ENCODE data around the gene EXOC4. TPM values are rescaled to one million over a fixed set of nuclear protein-coding genes. Genes with fewer than 3 reads are reported as not detected.

The EXOC4 gene
- total RNA-seq, 1 donor from 2014 or later: 145 TPM

GRCh38 chr7:133429371-133429770, 176.5 kb downstream of the EXOC4 start:
- DNase-seq (ENCODE audit: low spot score, unreplicated experiment): no peak
- H3K4me3 Mint-ChIP-seq (ENCODE audit: low read depth): no peak overlapping the region
- H3K27me3 Mint-ChIP-seq: no peaks in the 10 kb centered on the region
- no peak for TF ChIP-seq CTCF (IDR thresholded peaks at IDR 0.05; ENCODE audit: unreplicated experiment)
- peaks cover 15% of the 10 kb centered on the region for H3K36me3 Mint-ChIP-seq (ENCODE audit: insufficient read depth)
- peaks cover 9% of the 10 kb centered on the region for H3K4me1 Mint-ChIP-seq (ENCODE audit: low read depth)
- H3K9me3 Mint-ChIP-seq (ENCODE audit: low read depth): peaks cover 7% of the 10 kb centered on the region
- H3K27ac Mint-ChIP-seq: no peak overlapping the region

GRCh38 chr7:133431134-133431724, 178.4 kb downstream of the EXOC4 start:
- TF ChIP-seq CTCF (IDR thresholded peaks at IDR 0.05; ENCODE audit: unreplicated experiment): no peak
- no peak overlapping the region for H3K4me3 Mint-ChIP-seq (ENCODE audit: low read depth)
- no peaks in the 10 kb centered on the region for H3K27me3 Mint-ChIP-seq
- DNase-seq (ENCODE audit: low spot score, unreplicated experiment): no peak
- peaks cover 9% of the 10 kb centered on the region for H3K4me1 Mint-ChIP-seq (ENCODE audit: low read depth)
- no peaks in the 10 kb centered on the region for H3K9me3 Mint-ChIP-seq (ENCODE audit: low read depth)
- H3K27ac Mint-ChIP-seq: no peak overlapping the region
- peaks cover 3% of the 10 kb centered on the region for H3K36me3 Mint-ChIP-seq (ENCODE audit: insufficient read depth)

- Mint-ChIP-seq H3K9me3 (ENCODE audit: low read depth) (no peaks in the 10 kb centered on the region), H3K27me3 (no peaks in the 10 kb centered on the region), H3K36me3 (ENCODE audit: insufficient read depth) (peaks cover 2% of the 10 kb centered on the region), H3K4me3 (ENCODE audit: low read depth) (no peak overlapping the region), H3K27ac (no peak overlapping the region), H3K4me1 (ENCODE audit: low read depth) (peaks cover 5% of the 10 kb centered on the region)
- no peak for TF ChIP-seq CTCF (IDR thresholded peaks at IDR 0.05; ENCODE audit: unreplicated experiment)
- no peak for DNase-seq (ENCODE audit: low spot score, unreplicated experiment)
These were observed 180.4 kb downstream of the EXOC4 start for GRCh38 chr7:133433165-133433812.

GRCh38 chr7:133434246-133434865, 181.5 kb downstream of the EXOC4 start:
- no peak overlapping the region for H3K4me3 Mint-ChIP-seq (ENCODE audit: low read depth)
- peaks cover 5% of the 10 kb centered on the region for H3K4me1 Mint-ChIP-seq (ENCODE audit: low read depth)
- no peak overlapping the region for H3K27ac Mint-ChIP-seq
- H3K36me3 Mint-ChIP-seq (ENCODE audit: insufficient read depth): no peaks in the 10 kb centered on the region
- peak; percentile 52 for TF ChIP-seq CTCF (IDR thresholded peaks at IDR 0.05; ENCODE audit: unreplicated experiment)
- no peak for DNase-seq (ENCODE audit: low spot score, unreplicated experiment)
- no peaks in the 10 kb centered on the region for H3K9me3 Mint-ChIP-seq (ENCODE audit: low read depth)
- no peaks in the 10 kb centered on the region for H3K27me3 Mint-ChIP-seq

- Mint-ChIP-seq H3K4me3 (ENCODE audit: low read depth) (no peak overlapping the region), H3K27me3 (no peaks in the 10 kb centered on the region), H3K9me3 (ENCODE audit: low read depth) (no peaks in the 10 kb centered on the region), H3K36me3 (ENCODE audit: insufficient read depth) (no peaks in the 10 kb centered on the region), H3K27ac (no peak overlapping the region), H3K4me1 (ENCODE audit: low read depth) (peaks cover 5% of the 10 kb centered on the region)
- no peak for DNase-seq (ENCODE audit: low spot score, unreplicated experiment)
- no peak for TF ChIP-seq CTCF (IDR thresholded peaks at IDR 0.05; ENCODE audit: unreplicated experiment)
These were observed 183.1 kb downstream of the EXOC4 start for GRCh38 chr7:133436014-133436428.

Measured in progenitor cell of endocrine pancreas (in vitro differentiated cells).